Loucy (cell line): Measurements from ENCODE around the gene ANAPC2.

Source experiments
- H2AFZ ChIP-seq: fragments of 200-600 bp; sonication (generic); 2 replicates; pipeline ENCODE4 v1.6.0; 2016; ENCODE audit warnings: antibody characterized with exemption, mild to moderate bottlenecking, low read length, moderate library complexity
- H3F3A ChIP-seq: fragments of 200-600 bp; 2 replicates; pipeline ENCODE4 v1.6.0; 2016; ENCODE audit warnings: antibody characterized with exemption, low read depth, mild to moderate bottlenecking
- H3K27me3 ChIP-seq: fragments of 200-600 bp; sonication (generic); 2 replicates; pipeline ENCODE4 v1.6.1; 2014; ENCODE audit warnings: low read length, mild to moderate bottlenecking; ENCODE audit not compliant: insufficient read depth, poor library complexity, severe bottlenecking
- H3K36me3 ChIP-seq: fragments of 200-600 bp; sonication (generic); 2 replicates; pipeline ENCODE4 v1.6.1; 2016; ENCODE audit warnings: low read length; ENCODE audit not compliant: insufficient read depth
- H3K4me1 ChIP-seq: fragments of 200-600 bp; sonication (generic); 2 replicates; pipeline ENCODE4 v1.5.1; 2014; ENCODE audit warnings: low read length, mild to moderate bottlenecking; ENCODE audit not compliant: insufficient read depth, poor library complexity, severe bottlenecking
- H3K4me2 ChIP-seq: fragments of 200-600 bp; sonication (generic); 2 replicates; pipeline ENCODE4 v1.6.0; 2014; ENCODE audit warnings: antibody characterized with exemption, low read length, low read depth, mild to moderate bottlenecking; ENCODE audit not compliant: poor library complexity, severe bottlenecking
- H3K4me3 ChIP-seq: fragments of 200-600 bp; sonication (generic); 2 replicates; pipeline ENCODE4 v1.5.1; 2014; ENCODE audit warnings: low read length, mild to moderate bottlenecking, mixed read lengths; ENCODE audit not compliant: poor library complexity, severe bottlenecking
- H3K79me2 ChIP-seq: fragments of 200-600 bp; sonication (generic); 2 replicates; pipeline ENCODE4 v1.6.1; 2014; ENCODE audit warnings: low read length; ENCODE audit not compliant: insufficient read depth
- H3K9ac ChIP-seq: fragments of 200-600 bp; sonication (generic); 2 replicates; pipeline ENCODE4 v1.6.0; 2014; ENCODE audit warnings: mild to moderate bottlenecking, low read depth, low read length, moderate library complexity; ENCODE audit not compliant: poor library complexity, severe bottlenecking
- H3K9me2 ChIP-seq: fragments of 200-600 bp; sonication (generic); replicated peaks from 2 replicates; pipeline ENCODE4 v1.6.1; 2016; ENCODE audit warnings: low read depth, low read length, mixed read lengths
- H3K9me3 ChIP-seq: fragments of 200-600 bp; sonication (generic); 2 replicates; pipeline ENCODE4 v1.6.1; 2014; ENCODE audit warnings: mild to moderate bottlenecking, antibody characterized with exemption, low read length, low read depth; ENCODE audit not compliant: insufficient read depth
- H4K20me1 ChIP-seq: fragments of 200-600 bp; sonication (generic); 2 replicates; pipeline ENCODE4 v1.6.0; 2014; ENCODE audit warnings: antibody characterized with exemption, low read length, mild to moderate bottlenecking; ENCODE audit not compliant: insufficient read depth, poor library complexity, severe bottlenecking
- EZH2phosphoT487 ChIP-seq: fragments of 200-600 bp; IDR thresholded peaks from 2 replicates; pipeline ENCODE4 v1.6.1; 2018; ENCODE audit warnings: antibody characterized with exemption, mild to moderate bottlenecking, moderate library complexity, borderline replicate concordance
- TF ChIP-seq, protein P1 (sequence below): fragments of 200-600 bp; sonication (generic); conservative IDR thresholded peaks from 2 replicates; pipeline ENCODE4 v1.5.1; 2014; ENCODE audit warnings: mild to moderate bottlenecking, antibody characterized with exemption, low read length

The ANAPC2 gene

DNA sequence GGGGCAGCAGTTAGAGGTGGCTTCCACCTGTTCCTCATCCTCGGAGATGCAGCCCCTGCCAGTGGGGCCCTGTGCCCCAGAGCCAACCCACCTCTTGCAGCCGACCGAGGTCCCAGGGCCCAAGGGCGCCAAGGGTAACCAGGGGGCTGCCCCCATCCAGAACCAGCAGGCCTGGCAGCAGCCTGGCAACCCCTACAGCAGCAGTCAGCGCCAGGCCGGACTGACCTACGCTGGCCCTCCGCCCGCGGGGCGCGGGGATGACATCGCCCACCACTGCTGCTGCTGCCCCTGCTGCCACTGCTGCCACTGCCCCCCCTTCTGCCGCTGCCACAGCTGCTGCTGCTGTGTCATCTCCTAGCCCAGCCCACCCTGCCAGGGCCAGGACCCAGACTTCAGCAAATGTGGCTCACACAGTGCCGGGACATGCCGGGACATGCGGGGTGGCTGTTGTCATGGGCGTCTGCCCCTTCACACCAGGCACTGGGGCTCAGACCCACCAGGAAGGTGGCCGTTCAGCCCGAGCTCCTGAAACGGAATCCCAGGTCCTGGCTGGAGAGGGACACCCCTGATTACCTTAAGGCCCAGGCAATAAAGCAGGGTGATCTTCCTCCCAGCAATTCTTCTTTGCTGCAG lies 37.5 kb upstream of the ANAPC2 start:
- peak overlapping the region; percentile 97 for H3K9ac ChIP-seq
- no peak overlapping the region for H3K4me3 ChIP-seq
- H4K20me1 ChIP-seq: no peaks in the 10 kb centered on the region
- TF ChIP-seq EZH2phosphoT487: no peak
- TF ChIP-seq, protein P1, sequence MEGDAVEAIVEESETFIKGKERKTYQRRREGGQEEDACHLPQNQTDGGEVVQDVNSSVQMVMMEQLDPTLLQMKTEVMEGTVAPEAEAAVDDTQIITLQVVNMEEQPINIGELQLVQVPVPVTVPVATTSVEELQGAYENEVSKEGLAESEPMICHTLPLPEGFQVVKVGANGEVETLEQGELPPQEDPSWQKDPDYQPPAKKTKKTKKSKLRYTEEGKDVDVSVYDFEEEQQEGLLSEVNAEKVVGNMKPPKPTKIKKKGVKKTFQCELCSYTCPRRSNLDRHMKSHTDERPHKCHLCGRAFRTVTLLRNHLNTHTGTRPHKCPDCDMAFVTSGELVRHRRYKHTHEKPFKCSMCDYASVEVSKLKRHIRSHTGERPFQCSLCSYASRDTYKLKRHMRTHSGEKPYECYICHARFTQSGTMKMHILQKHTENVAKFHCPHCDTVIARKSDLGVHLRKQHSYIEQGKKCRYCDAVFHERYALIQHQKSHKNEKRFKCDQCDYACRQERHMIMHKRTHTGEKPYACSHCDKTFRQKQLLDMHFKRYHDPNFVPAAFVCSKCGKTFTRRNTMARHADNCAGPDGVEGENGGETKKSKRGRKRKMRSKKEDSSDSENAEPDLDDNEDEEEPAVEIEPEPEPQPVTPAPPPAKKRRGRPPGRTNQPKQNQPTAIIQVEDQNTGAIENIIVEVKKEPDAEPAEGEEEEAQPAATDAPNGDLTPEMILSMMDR: no peak
- H3K4me2 ChIP-seq: peak overlapping the region; percentile 98
- no peak overlapping the region for H2AFZ ChIP-seq
- H3K27me3 ChIP-seq: no peaks in the 10 kb centered on the region
- no peaks in the 10 kb centered on the region for H3F3A ChIP-seq
- H3K79me2 ChIP-seq: no peaks in the 10 kb centered on the region
- H3K9me3 ChIP-seq: no peaks in the 10 kb centered on the region
- no peaks in the 10 kb centered on the region for H3K36me3 ChIP-seq
- no peaks in the 10 kb centered on the region for H3K9me2 ChIP-seq
- peaks cover 21% of the 10 kb centered on the region for H3K4me1 ChIP-seq

DNA sequence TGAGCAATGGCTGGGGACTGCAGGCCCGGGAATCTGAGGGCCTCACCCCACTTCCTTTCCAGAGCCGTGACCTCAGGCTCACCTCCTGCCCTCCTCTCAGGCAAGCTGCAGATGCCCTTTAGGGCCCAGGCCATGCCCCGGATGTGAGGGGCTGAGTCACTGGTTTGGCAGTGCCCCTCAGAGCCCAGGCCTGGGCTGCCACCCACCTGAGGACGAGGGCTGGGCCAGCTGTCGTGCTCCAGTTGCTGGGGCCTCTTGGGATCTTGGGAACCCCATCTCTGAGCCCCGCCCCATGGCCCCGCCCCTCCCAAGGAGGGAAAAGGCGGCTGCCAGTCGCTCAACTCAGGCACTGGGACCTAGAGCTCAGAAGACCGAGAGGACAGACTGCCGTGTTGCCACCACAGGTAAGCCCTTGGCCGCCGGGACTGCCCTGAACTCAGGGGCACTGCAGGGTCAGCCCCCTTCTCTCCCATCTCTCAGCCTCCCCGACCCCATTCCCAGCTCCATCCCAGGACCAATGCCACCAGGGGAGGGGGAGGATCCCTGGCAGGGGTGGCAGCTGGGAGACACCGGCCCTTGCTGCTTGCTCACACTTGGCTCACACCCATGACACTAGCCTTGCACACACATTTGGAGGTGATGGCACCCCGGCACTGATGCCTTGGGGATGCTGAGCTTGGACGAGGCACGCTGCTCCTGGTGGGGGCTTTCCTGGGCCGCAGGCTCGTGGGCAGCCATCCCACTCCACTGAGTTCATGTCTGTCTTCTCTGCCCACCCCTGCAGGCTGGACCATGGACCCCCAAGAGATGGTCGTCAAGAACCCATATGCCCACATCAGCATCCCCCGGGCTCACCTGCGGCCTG lies 36.7 kb upstream of the ANAPC2 start, which contains the start of gene CYSRT1:
Gene CYSRT1 (plus strand): TSS at position 345 of the 865 bp plus-strand sequence. CDS start 448 bp downstream, at position 793.
- no peaks in the 10 kb centered on the region for H3K36me3 ChIP-seq
- H3K4me1 ChIP-seq: peaks cover 21% of the 10 kb centered on the region
- H4K20me1 ChIP-seq: no peaks in the 10 kb centered on the region
- no peaks in the 10 kb centered on the region for H3K27me3 ChIP-seq
- H3K4me2 ChIP-seq: peak within 1 kb of the TSS; percentile 98
- H3K9me2 ChIP-seq: no peaks in the 10 kb centered on the region
- H3F3A ChIP-seq: no peaks in the 10 kb centered on the region
- TF ChIP-seq, protein P1: no peak
- TF ChIP-seq EZH2phosphoT487: no peak
- H3K4me3 ChIP-seq: peak within 1 kb of the TSS; percentile 90
- H2AFZ ChIP-seq: no peak within 1 kb of the TSS
- peak within 1 kb of the TSS; percentile 97 for H3K9ac ChIP-seq
- no peaks in the 10 kb centered on the region for H3K9me3 ChIP-seq
- H3K79me2 ChIP-seq: no peaks in the 10 kb centered on the region

DNA sequence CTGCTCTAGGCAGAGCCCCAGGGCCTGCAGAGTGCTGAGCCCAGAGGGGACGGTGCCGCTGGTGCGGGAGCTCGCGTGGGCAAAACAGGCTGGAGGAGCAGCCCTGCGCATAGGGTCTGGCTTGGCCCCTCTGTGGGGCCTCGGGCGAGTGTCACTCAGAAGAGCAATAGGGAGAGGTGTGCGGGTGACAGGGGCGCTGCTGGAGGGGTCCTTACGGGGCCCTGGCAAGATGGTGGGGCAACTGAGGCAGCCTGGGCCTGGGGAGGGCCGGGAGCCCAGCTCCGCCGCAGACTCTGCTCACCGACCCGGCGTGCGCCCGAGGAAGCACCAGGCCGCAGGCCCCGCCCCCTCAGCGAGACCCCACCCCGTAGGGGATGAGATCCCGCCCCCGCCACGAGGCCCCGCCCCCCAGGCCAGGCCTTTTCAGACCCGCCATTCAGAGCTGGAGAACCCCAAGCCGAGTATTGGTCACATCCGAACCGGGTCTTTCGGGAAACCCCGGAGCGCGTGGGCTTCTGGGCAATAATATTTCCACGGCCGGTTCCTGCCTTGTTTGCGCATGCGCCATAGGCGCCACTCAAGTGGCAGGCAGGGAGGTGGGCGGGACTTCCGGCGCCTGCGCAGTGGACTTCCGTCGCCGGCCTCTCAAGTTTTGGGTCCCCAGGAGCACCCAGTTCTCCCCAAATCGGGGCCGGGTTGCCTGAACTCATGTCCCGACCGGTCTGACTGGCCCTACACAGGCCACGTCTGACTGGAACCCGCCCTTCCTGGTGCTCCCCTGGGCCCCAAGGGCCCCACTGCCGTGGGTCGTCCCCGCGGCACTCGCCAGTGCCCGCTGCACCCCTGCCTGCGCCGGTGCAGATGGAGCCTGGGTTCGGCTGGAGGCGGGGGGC lies 35.0 kb upstream of the ANAPC2 start:
- Histone ChIP-seq H2AFZ (peak overlapping the region; percentile 89), H3K4me2 (peak overlapping the region; percentile 98), H3K27me3 (no peaks in the 10 kb centered on the region), H3K4me1 (peaks cover 21% of the 10 kb centered on the region), H3F3A (no peaks in the 10 kb centered on the region), H4K20me1 (no peaks in the 10 kb centered on the region), H3K36me3 (no peaks in the 10 kb centered on the region), H3K9ac (peak overlapping the region; percentile 97), H3K9me2 (no peaks in the 10 kb centered on the region), H3K4me3 (peak overlapping the region; percentile 90), H3K79me2 (no peaks in the 10 kb centered on the region), H3K9me3 (no peaks in the 10 kb centered on the region)
- TF ChIP-seq, protein P1: no peak
